ENCODE measurements around the gene ILDR1. TPM values are rescaled to one million over a fixed set of nuclear protein-coding genes. Genes with fewer than 3 reads are reported as not detected.

ILDR1 gene
- total and polyA plus RNA-seq, 2 of the 8 experiments (the other 6 are each of a cell fraction or from before 2014, with no cell fraction given): 1.8 TPM

GRCh38 chr3:122003606-122004005 lies 18.4 kb downstream of the ILDR1 start:
- Histone ChIP-seq H4K91ac (replicated peaks; ENCODE audit: insufficient read length, low read length) (no peak overlapping the region), H2BK12ac (ENCODE audit: low read depth, low read length) (no peak overlapping the region), H3K4me1 (replicated peaks in 1 of 4; ENCODE audit: control insufficient read depth in 3 of 4, insufficient read depth in 4 of 4, low read length in 3 of 4) (peaks cover 2 to 15% (median 6%) of the 10 kb centered on the region in 4 experiments; a peak in 5 of 7 replicates), H4K20me1 (replicated peaks in 1 of 2; ENCODE audit: control insufficient read depth in 1 of 2, insufficient read depth in 2 of 2, low read length in 2 of 2) (no peaks in the 10 kb centered on the region), H3K36me3 (ENCODE audit: control insufficient read depth in 2 of 4, insufficient read depth in 4 of 4, low read length in 3 of 4) (no peaks in the 10 kb centered on the region), H2BK5ac (ENCODE audit: low read depth, low read length) (no peak overlapping the region), H3K23ac (ENCODE audit: insufficient read length) (no peak overlapping the region), H3K18ac (ENCODE audit: extremely low read depth, low read length) (no peak overlapping the region), H2BK20ac (ENCODE audit: low read length) (no peak overlapping the region), H2BK15ac (ENCODE audit: low read length) (no peak overlapping the region), H2AFZ (ENCODE audit: low read length) (no peak overlapping the region), H3K79me2 (ENCODE audit: control insufficient read depth in 1 of 2, insufficient read depth in 2 of 2, low read length in 2 of 2) (no peaks in the 10 kb centered on the region), H4K8ac (ENCODE audit: extremely low read depth, insufficient read depth, low read length) (no peak overlapping the region), H3K23me2 (ENCODE audit: low read depth, low read length) (no peaks in the 10 kb centered on the region), H3K9me3 (ENCODE audit: insufficient read depth in 2 of 2, low read depth in 1 of 2, low read length in 1 of 2) (no peaks in the 10 kb centered on the region), H2AK5ac (ENCODE audit: low read depth, low read length) (no peak overlapping the region), H3K4me3 (ENCODE audit: extremely low read depth in 1 of 4, insufficient read depth in 2 of 4, low read depth in 3 of 4, low read length in 4 of 4) (no peak overlapping the region), H3K56ac (replicated peaks; ENCODE audit: insufficient read length, low read depth, low read length) (no peak overlapping the region), H3K4me2 (ENCODE audit: insufficient read depth in 1 of 2, low read depth in 2 of 2, low read length in 2 of 2) (no peak overlapping the region), H2BK120ac (replicated peaks; ENCODE audit: low read depth, low read length) (no peak overlapping the region), H3K27ac (ENCODE audit: low read depth, low read length) (no peak overlapping the region), H3K79me1 (ENCODE audit: low read depth, low read length) (0 out of 2 replicates have a peak, but pooled peaks cover 2% of the 10 kb centered on the region), H4K5ac (ENCODE audit: insufficient read length, low read depth, low read length) (no peak overlapping the region), H3K27me3 (replicated peaks in 1 of 4; ENCODE audit: control insufficient read depth in 3 of 4, extremely low read depth in 1 of 4, insufficient read depth in 3 of 4, low read length in 3 of 4) (no peaks in the 10 kb centered on the region), H3K4ac (replicated peaks; ENCODE audit: insufficient read length, low read depth, low read length) (no peak overlapping the region), H3K9ac (replicated peaks in 1 of 4; ENCODE audit: extremely low read depth in 1 of 4, low read depth in 3 of 4, low read length in 3 of 4) (no peak overlapping the region), H3K14ac (ENCODE audit: insufficient read length) (no peak overlapping the region)
- ChIA-PET POLR2A (ENCODE audit: partially characterized antibody) (no interaction called here), CTCF (ENCODE audit: partially characterized antibody) (interaction anchor here (9.6 kb wide), 1 partner anchor 7 kb away, joined by 64 read pairs; no protein-coding TSS in a partner anchor)
- WGBS, 2 experiments (ENCODE audit: extremely low coverage in 1 of 2, insufficient coverage in 1 of 2, insufficient read length in 1 of 2, insufficient replicate concordance in 2 of 2, low coverage in 1 of 2, low lambda C conversion rate in 2 of 2, missing lambda C conversion rate in 1 of 2): 50% methylated on average over 1 of the region's 1 CpG; no CpG with 5 or more reads in 1 of the 2 experiments
- DNase-seq (ENCODE audit: low read depth in 1 of 2, low spot score in 2 of 2) (no peak), FAIRE-seq (no peak)
- no peak for TF ChIP-seq YY1 (IDR thresholded peaks at IDR 0.05; ENCODE audit: low read depth, low read length)
- no peak for TF ChIP-seq CHD1 (IDR thresholded peaks at IDR 0.05; ENCODE audit: low read depth, low read length)
- TF ChIP-seq, protein P1, sequence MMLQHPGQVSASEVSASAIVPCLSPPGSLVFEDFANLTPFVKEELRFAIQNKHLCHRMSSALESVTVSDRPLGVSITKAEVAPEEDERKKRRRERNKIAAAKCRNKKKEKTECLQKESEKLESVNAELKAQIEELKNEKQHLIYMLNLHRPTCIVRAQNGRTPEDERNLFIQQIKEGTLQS (IDR thresholded peaks at IDR 0.05; ENCODE audit: insufficient read depth, low read depth, low read length): no peak
- no peak for TF ChIP-seq TBP (IDR thresholded peaks at IDR 0.05; ENCODE audit: low read depth, low read length)
- no peak for TF ChIP-seq PHF8 (conservative IDR thresholded peaks at IDR 0.05; ENCODE audit: low read depth, low read length)
- no peak for TF ChIP-seq SIX5 (IDR thresholded peaks at IDR 0.05; ENCODE audit: low read depth, low read length)
- TF ChIP-seq POLR2A (IDR thresholded peaks at IDR 0.05; ENCODE audit: control extremely low read depth in 1 of 2, low read depth in 2 of 2, low read length in 2 of 2): no peak
- no peak for TF ChIP-seq KDM1A (IDR thresholded peaks at IDR 0.05; ENCODE audit: borderline replicate concordance, low read length)
- TF ChIP-seq JUN (IDR thresholded peaks at IDR 0.05; ENCODE audit: low read depth, low read length): no peak
- no peak for TF ChIP-seq BRCA1 (IDR thresholded peaks at IDR 0.05; ENCODE audit: low read depth, low read length)
- no peak for TF ChIP-seq POLR2AphosphoS5 (IDR thresholded peaks at IDR 0.05; ENCODE audit: low read depth, low read length)
- TF ChIP-seq MAFK (IDR thresholded peaks at IDR 0.05; ENCODE audit: low read depth, low read length): no peak
- TF ChIP-seq SP1 (IDR thresholded peaks at IDR 0.05; ENCODE audit: low read depth, low read length): no peak
- no peak for TF ChIP-seq CBX8 (IDR thresholded peaks at IDR 0.05; ENCODE audit: borderline replicate concordance, low read depth, low read length)
- TF ChIP-seq POU5F1 (IDR thresholded peaks at IDR 0.05; ENCODE audit: low read depth, low read length): no peak
- no peak for TF ChIP-seq SIRT6 (IDR thresholded peaks at IDR 0.05; ENCODE audit: low read length)

All from H1 (cell line).